DOHH2 (cell line): Measurements from ENCODE around the gene CENPU.

ENCODE experiments used
- EZH2phosphoT487 ChIP-seq: fragments of 200-600 bp; sonication (generic); IDR thresholded peaks from 2 replicates; pipeline ENCODE4 v1.6.1; 2017; ENCODE audit warnings: borderline replicate concordance, mild to moderate bottlenecking, antibody characterized with exemption, low read length, moderate library complexity, mixed read lengths
- TF ChIP-seq, protein P1 (sequence below): fragments of 200-600 bp; sonication (generic); IDR thresholded peaks from one replicate; pipeline ENCODE4 v1.5.1; 2014; ENCODE audit warnings: antibody characterized with exemption, mild to moderate bottlenecking, low read depth, low read length; ENCODE audit not compliant: poor library complexity, severe bottlenecking

DNA sequence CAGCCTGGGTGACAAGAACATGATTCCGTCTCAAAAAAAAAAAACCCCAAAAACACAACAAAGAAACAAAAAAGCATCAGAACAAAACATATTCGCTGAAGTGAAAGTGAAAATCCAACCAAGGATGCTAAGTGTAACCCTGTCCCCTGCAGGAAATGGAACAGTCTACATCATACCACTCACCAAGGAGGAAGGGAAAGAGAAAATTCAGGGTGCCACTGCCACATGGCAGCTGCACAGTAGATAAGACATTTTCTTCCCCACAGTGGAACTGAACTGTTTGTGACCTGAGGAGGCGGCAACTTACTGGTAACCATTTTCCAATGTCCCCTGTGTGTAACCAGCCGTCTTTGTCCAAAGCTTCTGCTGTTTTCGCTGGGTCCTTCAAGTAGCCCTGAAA is 28.2 kb upstream of the CENPU start:
- TF ChIP-seq, protein P1, sequence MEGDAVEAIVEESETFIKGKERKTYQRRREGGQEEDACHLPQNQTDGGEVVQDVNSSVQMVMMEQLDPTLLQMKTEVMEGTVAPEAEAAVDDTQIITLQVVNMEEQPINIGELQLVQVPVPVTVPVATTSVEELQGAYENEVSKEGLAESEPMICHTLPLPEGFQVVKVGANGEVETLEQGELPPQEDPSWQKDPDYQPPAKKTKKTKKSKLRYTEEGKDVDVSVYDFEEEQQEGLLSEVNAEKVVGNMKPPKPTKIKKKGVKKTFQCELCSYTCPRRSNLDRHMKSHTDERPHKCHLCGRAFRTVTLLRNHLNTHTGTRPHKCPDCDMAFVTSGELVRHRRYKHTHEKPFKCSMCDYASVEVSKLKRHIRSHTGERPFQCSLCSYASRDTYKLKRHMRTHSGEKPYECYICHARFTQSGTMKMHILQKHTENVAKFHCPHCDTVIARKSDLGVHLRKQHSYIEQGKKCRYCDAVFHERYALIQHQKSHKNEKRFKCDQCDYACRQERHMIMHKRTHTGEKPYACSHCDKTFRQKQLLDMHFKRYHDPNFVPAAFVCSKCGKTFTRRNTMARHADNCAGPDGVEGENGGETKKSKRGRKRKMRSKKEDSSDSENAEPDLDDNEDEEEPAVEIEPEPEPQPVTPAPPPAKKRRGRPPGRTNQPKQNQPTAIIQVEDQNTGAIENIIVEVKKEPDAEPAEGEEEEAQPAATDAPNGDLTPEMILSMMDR, result no peak
- TF ChIP-seq EZH2phosphoT487, result no peak
